ENCODE data around the gene YRDC. TPM values are rescaled to one million over a fixed set of nuclear protein-coding genes. Genes with fewer than 3 reads are reported as not detected.

YRDC gene
- total and polyA plus RNA-seq, 2 donors (not counting 3 experiments of a cell fraction or from before 2014, with no cell fraction given): 19.2 to 20.5 TPM

DNA sequence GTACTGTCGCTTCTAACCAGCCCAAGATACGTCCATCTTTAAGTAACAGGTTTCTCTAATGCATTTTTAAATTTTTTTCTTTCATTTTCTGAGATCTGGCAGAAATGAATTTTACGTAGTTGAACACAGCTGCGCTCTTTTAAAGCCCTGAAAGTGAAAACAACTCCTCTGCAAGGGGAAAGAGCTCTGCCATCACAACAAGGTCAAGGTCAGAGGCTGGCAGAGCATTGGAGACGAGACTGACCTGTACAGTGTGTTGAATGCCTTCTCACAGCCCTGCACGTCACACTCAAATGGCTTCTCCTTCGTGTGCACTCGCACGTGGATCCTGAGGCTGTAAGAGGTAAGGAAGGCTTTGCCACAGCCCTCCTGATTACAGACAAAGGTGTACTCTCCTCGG, 31.7 kb upstream of the YRDC start:
- no peak overlapping the region for H2AFZ ChIP-seq (ENCODE audit: low read depth, low read length)
- no peaks in the 10 kb centered on the region for H4K20me1 ChIP-seq (replicated peaks; ENCODE audit: control insufficient read depth, extremely low read depth, insufficient read depth, low read length)
- peaks cover 11% of the 10 kb centered on the region for H3K79me2 ChIP-seq (ENCODE audit: control insufficient read depth, insufficient read depth, low read length)
- H3K4me2 ChIP-seq (ENCODE audit: insufficient read depth, low read length): no peak overlapping the region
- ChIA-PET POLR2A (no interaction called here), CTCF (no interaction called here)
- no peaks in the 10 kb centered on the region for H3K4me1 ChIP-seq (ENCODE audit: control insufficient read depth, extremely low read depth, insufficient read depth, low read length)
- no peak for DNase-seq (ENCODE audit: low read depth, low spot score)
- H3K9me1 ChIP-seq (replicated peaks; ENCODE audit: control insufficient read depth, extremely low read depth, insufficient read depth, low read length): no peaks in the 10 kb centered on the region
- H3K27me3 ChIP-seq (ENCODE audit: control insufficient read depth in 2 of 2, insufficient read depth in 2 of 2, low read length in 2 of 2): no peaks in the 10 kb centered on the region
- intact Hi-C loops (cut with micrococcal nuclease): no loop called here
- no peak overlapping the region for H3K9ac ChIP-seq (replicated peaks; ENCODE audit: extremely low read depth, insufficient read depth, low read length)
- no TSS peak for BruUV-seq (replicated peaks)
- FAIRE-seq: no peak
- TF ChIP-seq JUN (IDR thresholded peaks at IDR 0.05; ENCODE audit: borderline replicate concordance, insufficient read depth, insufficient read length, low read depth) (no peak), FOS (IDR thresholded peaks at IDR 0.05; ENCODE audit: borderline replicate concordance, insufficient read depth, low read length) (no peak), POLR2A (IDR thresholded peaks at IDR 0.05; ENCODE audit: low read depth, low read length) (no peak), EZH2 (IDR thresholded peaks at IDR 0.05; ENCODE audit: borderline replicate concordance, low read depth, low read length, severe bottlenecking) (no peak), MYC (IDR thresholded peaks at IDR 0.05; ENCODE audit: low read depth, low read length) (no peak), GATA2 (IDR thresholded peaks at IDR 0.05; ENCODE audit: insufficient read depth, insufficient read length, low read depth, low read length) (no peak), POLR2AphosphoS5 (IDR thresholded peaks at IDR 0.05; ENCODE audit: insufficient read depth, low read depth, low read length) (no peak)
- TF ChIP-seq, protein P1, sequence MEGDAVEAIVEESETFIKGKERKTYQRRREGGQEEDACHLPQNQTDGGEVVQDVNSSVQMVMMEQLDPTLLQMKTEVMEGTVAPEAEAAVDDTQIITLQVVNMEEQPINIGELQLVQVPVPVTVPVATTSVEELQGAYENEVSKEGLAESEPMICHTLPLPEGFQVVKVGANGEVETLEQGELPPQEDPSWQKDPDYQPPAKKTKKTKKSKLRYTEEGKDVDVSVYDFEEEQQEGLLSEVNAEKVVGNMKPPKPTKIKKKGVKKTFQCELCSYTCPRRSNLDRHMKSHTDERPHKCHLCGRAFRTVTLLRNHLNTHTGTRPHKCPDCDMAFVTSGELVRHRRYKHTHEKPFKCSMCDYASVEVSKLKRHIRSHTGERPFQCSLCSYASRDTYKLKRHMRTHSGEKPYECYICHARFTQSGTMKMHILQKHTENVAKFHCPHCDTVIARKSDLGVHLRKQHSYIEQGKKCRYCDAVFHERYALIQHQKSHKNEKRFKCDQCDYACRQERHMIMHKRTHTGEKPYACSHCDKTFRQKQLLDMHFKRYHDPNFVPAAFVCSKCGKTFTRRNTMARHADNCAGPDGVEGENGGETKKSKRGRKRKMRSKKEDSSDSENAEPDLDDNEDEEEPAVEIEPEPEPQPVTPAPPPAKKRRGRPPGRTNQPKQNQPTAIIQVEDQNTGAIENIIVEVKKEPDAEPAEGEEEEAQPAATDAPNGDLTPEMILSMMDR (IDR thresholded peaks at IDR 0.05; ENCODE audit: extremely low read depth in 1 of 2, insufficient read depth in 1 of 2, low read depth in 1 of 2, low read length in 2 of 2): no peak
- TF ChIP-seq, protein P2, sequence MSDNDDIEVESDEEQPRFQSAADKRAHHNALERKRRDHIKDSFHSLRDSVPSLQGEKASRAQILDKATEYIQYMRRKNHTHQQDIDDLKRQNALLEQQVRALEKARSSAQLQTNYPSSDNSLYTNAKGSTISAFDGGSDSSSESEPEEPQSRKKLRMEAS (IDR thresholded peaks at IDR 0.05; ENCODE audit: insufficient read depth, insufficient read length): no peak
- no peak overlapping the region for H3K27ac ChIP-seq (ENCODE audit: insufficient read depth, low read depth, low read length)
- dilution Hi-C loops (cut with MboI; ENCODE audit: extremely low pct_ligation_motif_present, low sequenced_read_pairs): no loop called here
- no peak overlapping the region for H3K4me3 ChIP-seq (replicated peaks in 1 of 3; ENCODE audit: insufficient read depth in 1 of 3, low read depth in 1 of 3, low read length in 3 of 3)
- no peaks in the 10 kb centered on the region for H3K9me3 ChIP-seq (replicated peaks; ENCODE audit: control insufficient read depth, insufficient read depth, low read length)
- peaks cover 10% of the 10 kb centered on the region in 2 experiments for H3K36me3 ChIP-seq (ENCODE audit: control insufficient read depth in 2 of 2, extremely low read depth in 1 of 2, insufficient read depth in 2 of 2, low read length in 2 of 2)

Data from endothelial cell of umbilical vein (primary cell).